OCI-LY3 (cell line): ENCODE data around the gene OR8B3.
A peak's percentile ranks its signal among the peaks of the same experiment; 100 is the strongest.
"Not testable (repeated sequence)": the region's sequence is repeated elsewhere in the genome, so short reads cannot be mapped to it uniquely, and the experiment has no call there.

ENCODE experiments used
- H2AFZ ChIP-seq: fragments of 200-600, 300-600 bp; shearing (Covaris generic); 2 replicates; pipeline ENCODE4 v1.6.0; 2014; ENCODE audit warnings: antibody characterized with exemption, low read depth, low read length
- H3K27ac ChIP-seq: fragments of 200-600, 300-600 bp; sonication (generic); 2 replicates; pipeline ENCODE4 v1.5.1; 2014; ENCODE audit warnings: mild to moderate bottlenecking, low read length, moderate library complexity, mixed read lengths
- H3K27me3 ChIP-seq: fragments of 200-600, 300-600 bp; sonication (generic); 2 replicates; pipeline ENCODE4 v1.6.1; 2014; ENCODE audit warnings: low read depth, low read length, mixed read lengths
- H3K36me3 ChIP-seq: fragments of 200-600, 300-600 bp; sonication (generic); replicated peaks from 2 replicates; pipeline ENCODE3; 2014; ENCODE audit warnings: low read depth, low read length, mixed read lengths
- H3K4me1 ChIP-seq: fragments of 300-600, 200-600 bp; sonication (generic); 2 replicates; pipeline ENCODE4 v1.6.1; 2014; ENCODE audit warnings: low read length, mixed read lengths
- H3K4me2 ChIP-seq: fragments of 200-600, 300-600 bp; sonication (generic); 2 replicates; pipeline ENCODE4 v1.6.1; 2014; ENCODE audit warnings: low read length, mixed read lengths
- H3K4me3 ChIP-seq: fragments of 300-600, 200-600 bp; sonication (generic); 2 replicates; pipeline ENCODE4 v1.5.1; 2014; ENCODE audit warnings: antibody characterized with exemption, mild to moderate bottlenecking, low read length, moderate library complexity
- H3K79me2 ChIP-seq: fragments of 300-600, 200-600 bp; shearing (Covaris generic); 2 replicates; pipeline ENCODE4 v1.6.1; 2014; ENCODE audit warnings: mild to moderate bottlenecking, low read length, mixed read lengths
- H3K9ac ChIP-seq: fragments of 300-600, 200-600 bp; shearing (Covaris generic); 2 replicates; pipeline ENCODE4 v1.6.0; 2014; ENCODE audit warnings: mild to moderate bottlenecking, low read length, moderate library complexity
- H3K9me3 ChIP-seq: fragments of 200-600, 300-600 bp; shearing (Covaris generic); 2 replicates; pipeline ENCODE4 v1.6.1; 2014; ENCODE audit warnings: low read length, mixed read lengths; ENCODE audit not compliant: insufficient read depth
- H4K20me1 ChIP-seq: fragments of 200-600, 300-600 bp; sonication (generic); 2 replicates; pipeline ENCODE4 v1.6.1; 2016; ENCODE audit warnings: low read length, mixed read lengths; ENCODE audit not compliant: insufficient read depth
- CTCF ChIP-seq: fragments of 200-600, 300-600 bp; sonication (generic); IDR thresholded peaks from 2 replicates; pipeline ENCODE4 v1.5.1; 2014; ENCODE audit warnings: antibody characterized with exemption, low read length, low read depth
- EZH2phosphoT487 ChIP-seq: fragments of 200-600 bp; shearing (Covaris generic); IDR thresholded peaks from 2 replicates; pipeline ENCODE4 v1.6.1; 2018; ENCODE audit warnings: antibody characterized with exemption, mixed run types, low read depth

The OR8B3 gene

DNA sequence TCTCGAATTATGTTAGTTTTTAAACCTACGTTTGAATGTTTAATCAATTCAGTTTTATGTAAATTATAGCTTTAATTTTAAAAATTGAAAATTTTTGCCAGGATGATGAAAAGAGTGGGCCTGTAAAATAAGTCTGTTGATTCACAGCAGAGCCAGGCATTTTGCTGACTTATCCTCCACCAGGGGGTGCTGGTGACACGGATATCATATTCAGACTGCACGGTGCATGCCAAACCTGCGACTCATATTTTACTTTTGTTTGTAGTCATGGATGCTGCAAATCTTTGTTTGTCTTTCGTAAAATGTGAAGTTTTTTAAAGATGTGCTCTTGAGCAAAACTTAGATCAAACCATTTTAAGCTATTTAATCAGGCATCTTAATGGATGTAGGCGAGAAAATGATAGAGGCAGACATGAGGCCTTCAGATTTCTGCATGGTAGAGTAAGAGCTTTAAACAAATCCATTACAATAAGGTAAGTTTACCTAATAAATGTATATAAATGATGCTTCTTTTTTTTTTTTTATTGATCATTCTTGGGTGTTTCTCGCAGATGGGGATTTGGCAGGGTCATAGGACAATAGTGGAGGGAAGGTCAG, 3.6 kb upstream of the OR8B3 start:
- Histone ChIP-seq H3K9ac (no peak overlapping the region), H3K4me3 (no peak overlapping the region), H3K27me3 (peaks cover 16% of the 10 kb centered on the region), H2AFZ (no peak overlapping the region), H3K4me2 (no peak overlapping the region), H3K79me2 (no peaks in the 10 kb centered on the region), H4K20me1 (no peaks in the 10 kb centered on the region), H3K4me1 (no peaks in the 10 kb centered on the region), H3K36me3 (no peaks in the 10 kb centered on the region), H3K9me3 (no peaks in the 10 kb centered on the region), H3K27ac (no peak overlapping the region)
- TF ChIP-seq EZH2phosphoT487 (no peak), CTCF (peak; percentile 87)

DNA sequence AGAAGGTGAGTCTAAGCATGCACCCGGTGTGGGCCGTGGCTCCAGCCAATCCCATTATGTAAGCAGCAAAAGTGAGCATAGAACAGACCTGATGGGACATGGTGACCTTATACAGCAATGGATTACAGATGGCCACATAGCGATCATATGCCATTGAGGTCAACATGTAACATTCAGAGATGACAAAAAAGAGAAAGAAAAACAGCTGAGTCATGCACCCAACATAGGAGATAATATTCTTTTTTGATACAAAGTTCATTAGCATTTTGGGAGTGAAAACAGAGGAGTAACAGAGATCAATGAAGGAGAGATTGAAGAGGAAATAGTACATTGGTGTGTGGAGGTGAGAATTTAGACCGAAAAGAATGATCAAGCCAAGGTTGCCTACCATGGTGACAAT, 2.0 kb downstream of the OR8B3 start:
- H3K79me2 ChIP-seq, H3K27ac ChIP-seq, H3K9me3 ChIP-seq, H3K4me2 ChIP-seq, H3K4me3 ChIP-seq, H4K20me1 ChIP-seq, H3K9ac ChIP-seq, H3K4me1 ChIP-seq, H2AFZ ChIP-seq, H3K36me3 ChIP-seq, H3K27me3 ChIP-seq: not testable (repeated sequence)

GRCh38 chr11:124394408-124394807, 4.4 kb downstream of the OR8B3 start:
- H3K9me3 ChIP-seq = no peaks in the 10 kb centered on the region
- no peak overlapping the region for H3K4me3 ChIP-seq
- no peaks in the 10 kb centered on the region for H3K4me1 ChIP-seq
- H3K4me2 ChIP-seq = no peak overlapping the region
- no peaks in the 10 kb centered on the region for H3K79me2 ChIP-seq
- H3K9ac ChIP-seq = no peak overlapping the region
- no peak overlapping the region for H3K27ac ChIP-seq
- no peak overlapping the region for H2AFZ ChIP-seq
- TF ChIP-seq CTCF = no peak
- H3K27me3 ChIP-seq = no peaks in the 10 kb centered on the region
- no peaks in the 10 kb centered on the region for H3K36me3 ChIP-seq
- H4K20me1 ChIP-seq = no peaks in the 10 kb centered on the region

- H3K27ac ChIP-seq = no peak within 1 kb of the TSS
- no peaks in the 10 kb centered on the region for H4K20me1 ChIP-seq
- H3K79me2 ChIP-seq = no peaks in the 10 kb centered on the region
- H3K9me3 ChIP-seq = no peaks in the 10 kb centered on the region
- H3K4me2 ChIP-seq = no peak within 1 kb of the TSS
- no peaks in the 10 kb centered on the region for H3K4me1 ChIP-seq
- TF ChIP-seq CTCF (no peak), EZH2phosphoT487 (no peak)
- H3K36me3 ChIP-seq = no peaks in the 10 kb centered on the region
- no peak within 1 kb of the TSS for H2AFZ ChIP-seq
- H3K27me3 ChIP-seq = no peaks in the 10 kb centered on the region
- no peak within 1 kb of the TSS for H3K4me3 ChIP-seq
- H3K9ac ChIP-seq = no peak within 1 kb of the TSS
Observed at GRCh38 chr11:124384399-124384798, 14.4 kb downstream of the OR8B3 start, which contains the start of gene OR8B2. TSS of gene OR8B2 (minus strand) at chr11:124384499. CDS start at chr11:124383343, 1,156 bp downstream.

GRCh38 chr11:124382857-124383256, 16.0 kb downstream of the OR8B3 start:
- H4K20me1 ChIP-seq, H3K79me2 ChIP-seq, H3K27me3 ChIP-seq, H2AFZ ChIP-seq, H3K4me1 ChIP-seq, H3K27ac ChIP-seq, H3K9me3 ChIP-seq, H3K9ac ChIP-seq, H3K36me3 ChIP-seq, H3K4me2 ChIP-seq, H3K4me3 ChIP-seq: not testable (repeated sequence)
